ENCODE measurements around the gene DYSF. TPM values are rescaled to one million over a fixed set of nuclear protein-coding genes. Genes with fewer than 3 reads are reported as not detected.

Gene DYSF
- total and polyA plus RNA-seq, 7 donors = 38.3 to 208 (median 109) TPM

DNA sequence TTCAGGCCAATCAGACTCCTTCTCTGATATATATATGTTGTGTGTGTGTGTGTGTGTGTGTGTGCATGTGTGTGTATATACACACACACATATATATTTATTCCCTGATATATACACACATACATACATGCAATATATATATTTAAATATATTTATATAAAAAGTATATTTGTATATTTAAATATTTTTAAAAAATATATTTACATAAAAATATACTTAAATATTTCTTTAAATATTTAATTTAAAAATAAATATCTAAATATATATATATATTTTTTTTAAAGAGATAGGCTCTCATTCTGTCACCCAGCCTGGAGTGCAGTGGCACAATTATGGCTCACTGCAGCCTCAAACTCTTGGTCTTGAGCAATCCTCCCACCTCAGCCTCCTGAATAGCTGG is 281.3 kb downstream of the DYSF start:
- DNase-seq (no peak), ATAC-seq (no peak)
- intact Hi-C loops (cut with DNase I) = no loop called here
- Histone ChIP-seq H3K9me3 (no peaks in the 10 kb centered on the region), H3K36me3 (ENCODE audit: insufficient read depth in 1 of 2, low read depth in 1 of 2) (no peaks in the 10 kb centered on the region), H3K4me3 (no peak overlapping the region), H3K4me1 (no peaks in the 10 kb centered on the region), H3K27ac (no peak overlapping the region), H3K27me3 (ENCODE audit: insufficient read depth in 3 of 3, low read length in 2 of 3) (no peaks in the 10 kb centered on the region)
- TF ChIP-seq, protein P1, sequence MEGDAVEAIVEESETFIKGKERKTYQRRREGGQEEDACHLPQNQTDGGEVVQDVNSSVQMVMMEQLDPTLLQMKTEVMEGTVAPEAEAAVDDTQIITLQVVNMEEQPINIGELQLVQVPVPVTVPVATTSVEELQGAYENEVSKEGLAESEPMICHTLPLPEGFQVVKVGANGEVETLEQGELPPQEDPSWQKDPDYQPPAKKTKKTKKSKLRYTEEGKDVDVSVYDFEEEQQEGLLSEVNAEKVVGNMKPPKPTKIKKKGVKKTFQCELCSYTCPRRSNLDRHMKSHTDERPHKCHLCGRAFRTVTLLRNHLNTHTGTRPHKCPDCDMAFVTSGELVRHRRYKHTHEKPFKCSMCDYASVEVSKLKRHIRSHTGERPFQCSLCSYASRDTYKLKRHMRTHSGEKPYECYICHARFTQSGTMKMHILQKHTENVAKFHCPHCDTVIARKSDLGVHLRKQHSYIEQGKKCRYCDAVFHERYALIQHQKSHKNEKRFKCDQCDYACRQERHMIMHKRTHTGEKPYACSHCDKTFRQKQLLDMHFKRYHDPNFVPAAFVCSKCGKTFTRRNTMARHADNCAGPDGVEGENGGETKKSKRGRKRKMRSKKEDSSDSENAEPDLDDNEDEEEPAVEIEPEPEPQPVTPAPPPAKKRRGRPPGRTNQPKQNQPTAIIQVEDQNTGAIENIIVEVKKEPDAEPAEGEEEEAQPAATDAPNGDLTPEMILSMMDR (IDR thresholded peaks at IDR 0.05) = no peak

DNA sequence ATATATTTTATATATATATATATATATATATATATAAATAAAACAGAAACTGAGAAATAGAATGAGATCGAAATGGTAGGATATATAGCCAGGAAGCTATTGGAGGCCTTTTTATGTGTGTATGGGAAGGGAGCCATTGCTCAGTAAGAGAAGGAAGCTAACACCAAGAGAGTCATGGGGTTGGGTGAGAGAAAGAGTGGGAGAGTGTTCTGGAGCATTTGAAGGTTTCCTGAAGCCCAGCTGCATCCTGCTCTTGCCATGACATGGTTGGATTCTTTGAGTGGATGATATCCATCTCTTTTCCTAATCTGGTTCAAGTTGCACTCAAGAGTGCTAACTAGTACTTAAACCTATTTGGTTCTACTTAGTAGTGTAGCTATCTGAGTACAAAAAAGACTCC is 282.3 kb downstream of the DYSF start:
- Histone ChIP-seq H3K27me3 (ENCODE audit: insufficient read depth in 3 of 3, low read length in 2 of 3) (no peaks in the 10 kb centered on the region), H3K9me3 (no peaks in the 10 kb centered on the region), H3K27ac (no peak overlapping the region), H3K4me3 (no peak overlapping the region), H3K36me3 (ENCODE audit: insufficient read depth in 1 of 2, low read depth in 1 of 2) (no peaks in the 10 kb centered on the region), H3K4me1 (no peaks in the 10 kb centered on the region)
- 88 to 95% (median 92%) methylated on average over 1 of the region's 1 CpG for WGBS, 3 donors
- intact Hi-C loops (cut with DNase I) = no loop called here
- TF ChIP-seq, protein P1 (IDR thresholded peaks at IDR 0.05) = no peak
- ATAC-seq (no peak), DNase-seq (no peak)

Other genes starting within 250 kb of the DYSF start
- gene PAIP2B, start 226.5 kb upstream of the DYSF start, total RNA-seq = 10 to 100 TPM; 14.0 to 47.4 (median 36.9) TPM
- 10 to 100 TPM in 1 of 3 donors, 1 to 10 TPM in 2; 2.7 to 10.6 (median 7.2) TPM for gene PAIP2B, start 226.5 kb upstream of the DYSF start, polyA plus RNA-seq
- gene ZNF638, start 121.8 kb upstream of the DYSF start, total RNA-seq = 10 to 100 TPM; 62.3 to 73.6 (median 65.4) TPM
- 10 to 100 TPM; 50.5 to 58.6 (median 56.3) TPM for gene ZNF638, start 121.8 kb upstream of the DYSF start, polyA plus RNA-seq

Data from psoas muscle (tissue), 8 donors.